A172 (cell line): ENCODE measurements around the gene PDPK1. TPM values are rescaled to one million over a fixed set of nuclear protein-coding genes. Genes with fewer than 3 reads are reported as not detected.
"Not testable (repeated sequence)": the region's sequence is repeated elsewhere in the genome, so short reads cannot be mapped to it uniquely, and the experiment has no call there.

Experiments
- DNase-seq: peaks from one replicate; pipeline ENCODE4 v3.0.0-alpha.2; 2015; ENCODE audit warnings: low spot score
- total RNA-seq: library from RNA; depleted of rRNA; stranded (reverse); fragments of >200 nt; shearing (Covaris generic); gene quantifications from 2 replicates; pipeline ENCODE4 v1.2.3, GENCODE V29; 2014; rRNA removed

PDPK1 gene
- total RNA-seq, 1 experiment from 2014 or later, result 21.1 TPM

GRCh38 chr16:2611877-2612276 lies 74.1 kb downstream of the PDPK1 start:
- DNase-seq, result not testable (repeated sequence)

DNA sequence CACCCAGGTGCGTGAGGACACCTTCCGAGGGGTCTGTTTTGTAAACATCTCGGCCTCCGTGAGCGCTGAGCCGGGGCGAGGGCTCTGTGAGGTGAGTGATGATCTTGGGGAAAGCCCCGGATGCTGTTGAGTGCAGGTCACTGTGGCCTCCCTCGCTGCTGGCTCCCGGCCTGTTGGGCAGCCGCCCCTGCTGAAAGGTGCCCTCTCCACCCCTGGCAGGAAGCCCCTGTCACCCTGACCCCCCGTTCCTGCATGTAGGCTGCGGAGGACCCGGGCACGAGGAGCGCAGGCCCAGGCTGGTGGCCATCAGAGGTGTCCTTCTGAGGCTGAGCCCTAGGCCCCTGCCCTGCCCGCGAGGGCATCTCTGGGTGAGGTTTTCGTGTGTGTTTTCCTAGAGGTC lies 75.4 kb downstream of the PDPK1 start:
- DNase-seq, result not testable (repeated sequence)

- DNase-seq, result no peak
Measured at GRCh38 chr16:2614761-2615191, 77.0 kb downstream of the PDPK1 start.

- DNase-seq, result not testable (repeated sequence)
Measured at GRCh38 chr16:2618964-2619363, 81.1 kb downstream of the PDPK1 start.

GRCh38 chr16:2619628-2620027 lies 81.8 kb downstream of the PDPK1 start:
- not testable (repeated sequence) for DNase-seq

DNA sequence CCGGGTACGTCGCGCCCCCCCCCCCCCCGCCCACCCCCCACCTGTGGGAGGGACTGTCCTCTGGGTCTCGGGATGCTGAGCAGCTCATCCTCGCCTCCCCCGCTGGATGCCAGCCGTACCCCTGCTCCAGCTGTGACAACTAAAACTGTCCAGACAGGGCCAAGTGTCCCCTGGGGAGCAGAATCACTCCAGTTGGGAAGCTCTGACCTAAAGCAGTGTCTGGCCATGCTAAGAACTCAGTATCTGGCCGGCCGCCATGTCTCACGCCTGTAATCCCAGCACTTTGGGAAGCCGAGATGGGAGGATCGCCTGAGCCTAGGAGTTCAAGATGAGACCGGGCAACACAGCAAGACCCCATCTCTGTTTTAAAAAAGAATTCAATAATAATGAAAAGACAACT lies 83.0 kb downstream of the PDPK1 start:
- not testable (repeated sequence) for DNase-seq

- DNase-seq, result not testable (repeated sequence)
Measured at GRCh38 chr16:2621395-2621794, 83.6 kb downstream of the PDPK1 start.

DNA sequence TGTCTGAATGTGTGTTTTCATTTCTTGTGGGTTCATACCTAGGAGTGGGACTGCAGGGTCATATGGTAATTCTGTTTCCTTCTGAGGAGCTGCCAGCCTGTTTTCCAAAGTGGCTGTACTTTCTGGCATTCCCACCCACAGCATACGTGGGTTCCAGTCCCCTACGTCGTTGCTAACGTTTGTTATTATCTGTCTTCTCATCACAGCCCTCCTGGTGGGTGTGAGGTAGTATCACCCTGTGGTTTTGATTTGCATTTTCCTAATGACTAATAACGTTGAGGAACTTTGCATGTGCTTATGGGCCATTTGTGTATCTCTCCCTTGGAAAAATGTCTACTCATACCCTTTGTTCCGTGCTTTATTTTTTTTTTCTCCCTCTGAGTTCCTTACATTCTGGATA lies 89.3 kb downstream of the PDPK1 start:
- not testable (repeated sequence) for DNase-seq

DNA sequence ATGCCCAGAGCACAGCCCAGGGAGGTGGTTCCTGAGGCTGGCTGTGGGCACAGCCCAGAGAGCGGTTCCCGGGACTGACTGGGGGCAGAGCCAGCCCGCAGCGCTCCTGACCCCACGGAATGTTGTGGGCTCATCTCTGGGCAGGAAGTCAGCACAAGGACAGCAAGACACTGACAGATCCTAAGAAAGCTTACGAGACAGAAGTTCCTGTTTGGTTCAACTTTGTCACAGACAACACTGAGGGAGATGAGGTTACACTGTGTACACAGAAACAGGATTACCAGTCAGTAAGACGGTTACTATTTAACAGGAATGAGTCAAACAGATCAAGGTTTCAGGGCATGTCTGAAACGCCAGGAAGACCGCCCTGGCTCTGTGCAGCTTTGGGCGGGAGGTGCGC lies 93.4 kb downstream of the PDPK1 start:
- not testable (repeated sequence) for DNase-seq

DNA sequence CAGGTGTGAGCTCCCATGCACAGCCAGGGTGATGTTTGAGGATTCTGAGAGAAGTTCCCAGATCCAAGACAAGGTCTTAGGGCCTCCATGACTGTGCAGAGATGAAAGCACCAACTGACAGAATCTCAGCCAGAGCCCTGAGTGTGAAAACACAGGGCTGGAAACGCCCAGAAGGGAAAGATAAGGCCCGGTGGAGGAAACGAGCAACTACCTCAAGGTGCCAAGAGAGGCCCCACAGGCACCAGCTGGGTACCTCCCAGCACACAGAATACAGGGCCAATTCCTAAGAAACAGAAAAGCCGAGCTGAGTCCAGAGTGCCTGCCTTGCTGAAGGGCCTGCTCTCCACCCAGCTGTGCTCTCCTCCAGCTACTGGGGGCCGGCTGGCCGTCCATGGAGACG lies 94.5 kb downstream of the PDPK1 start:
- not testable (repeated sequence) for DNase-seq

DNA sequence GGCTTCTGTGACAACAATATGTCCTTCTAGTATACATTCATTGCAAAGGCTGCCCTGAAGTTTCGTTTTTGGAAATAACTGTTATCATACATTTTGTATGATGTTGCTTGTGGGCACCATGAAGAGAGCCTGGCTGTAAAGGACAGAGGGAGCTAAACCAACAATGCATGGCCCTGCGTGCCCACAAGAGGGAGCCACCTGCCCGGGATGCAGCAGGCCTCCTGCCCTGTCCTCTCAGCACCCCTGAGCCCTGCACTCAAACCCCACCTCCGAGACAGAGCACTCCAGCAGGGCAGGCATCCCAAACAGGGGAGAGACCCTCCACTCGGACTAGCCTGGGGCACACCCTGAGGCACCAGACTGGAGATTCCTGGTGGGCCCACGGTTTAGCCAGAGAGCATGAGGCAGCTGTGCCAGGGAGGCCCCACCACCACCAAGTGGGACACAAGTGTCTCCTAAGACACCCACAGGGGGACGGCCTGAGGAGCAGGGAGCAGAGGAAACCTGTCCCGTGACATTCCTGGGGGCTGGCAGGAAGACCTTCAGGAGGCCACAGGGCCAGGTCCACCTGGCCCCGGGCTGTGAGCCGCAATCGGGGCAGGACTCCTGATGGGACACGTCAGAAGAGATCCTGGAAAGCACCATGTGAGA lies 101.4 kb downstream of the PDPK1 start:
- not testable (repeated sequence) for DNase-seq

DNA sequence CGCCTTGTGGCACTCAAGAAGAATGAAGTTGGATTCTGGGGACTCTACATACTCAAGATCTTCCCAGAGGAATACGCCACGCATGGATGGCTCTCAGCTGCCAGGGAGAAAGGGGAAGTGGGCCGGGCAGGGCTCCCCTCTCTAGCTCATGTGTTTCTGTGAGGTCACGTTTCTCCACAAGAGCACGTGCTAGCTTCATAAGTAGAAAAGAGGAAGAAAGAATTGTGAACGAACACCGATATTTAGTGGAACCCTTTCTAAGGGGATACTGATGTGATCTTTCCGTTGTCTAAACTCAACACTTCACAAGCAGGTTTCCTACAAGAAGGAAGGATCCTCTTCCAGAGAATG lies 101.9 kb downstream of the PDPK1 start:
- not testable (repeated sequence) for DNase-seq

DNA sequence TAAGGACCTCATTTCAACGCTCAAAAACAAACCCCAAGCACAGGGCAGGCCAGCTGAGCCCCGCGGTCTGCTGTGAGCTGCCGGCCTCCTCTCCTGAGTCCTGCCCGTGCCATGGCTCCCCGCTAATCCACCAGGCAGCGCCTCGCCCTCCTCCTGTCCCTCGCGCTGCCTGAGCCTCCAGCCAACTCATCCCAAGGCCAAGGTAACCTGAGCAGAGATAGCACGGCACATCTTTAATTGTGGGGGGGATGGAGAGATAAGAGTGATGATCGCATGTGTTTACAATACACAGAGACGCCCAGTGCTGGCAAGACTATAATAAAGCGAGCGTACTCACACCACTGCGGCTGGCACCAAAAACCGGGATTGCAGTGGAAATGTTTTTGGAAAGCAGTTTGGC lies 104.7 kb downstream of the PDPK1 start:
- not testable (repeated sequence) for DNase-seq

GRCh38 chr16:2644754-2645453 lies 107.1 kb downstream of the PDPK1 start:
- not testable (repeated sequence) for DNase-seq

DNA sequence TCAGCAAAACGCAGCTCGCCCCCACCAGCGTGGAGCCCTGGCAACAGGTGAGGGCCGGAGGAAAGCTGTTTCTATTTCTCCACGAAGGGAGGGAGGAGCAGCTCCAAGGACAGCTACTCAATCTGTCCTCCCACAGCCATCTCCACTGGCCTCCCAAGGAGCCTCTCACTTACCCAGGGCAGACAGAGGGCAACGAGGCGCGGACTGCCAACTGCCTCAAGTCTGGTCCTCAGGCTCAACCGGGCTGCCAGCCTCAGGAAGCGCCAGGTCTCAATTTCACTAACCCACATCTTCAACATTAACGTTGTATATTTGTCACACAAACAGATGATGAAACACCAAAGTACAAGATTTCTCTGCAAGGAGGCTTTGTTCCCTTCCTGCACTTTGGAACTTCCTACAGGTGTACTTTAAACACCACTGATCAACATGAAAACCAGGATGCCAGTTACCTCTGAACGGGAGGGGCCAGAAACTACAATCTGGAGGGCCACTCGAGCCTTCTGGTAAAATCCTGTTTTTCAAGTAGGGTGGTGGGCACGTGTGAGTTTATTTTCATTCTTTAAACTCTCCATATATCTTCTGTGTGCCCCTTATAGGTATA lies 113.5 kb downstream of the PDPK1 start:
- DNase-seq, result not testable (repeated sequence)

Other genes starting within 250 kb of the PDPK1 start
- gene ABCA3, start 197.3 kb upstream of the PDPK1 start, total RNA-seq, result 17.3 and 19.5 TPM in 2 replicates
- gene CCNF, start 108.6 kb upstream of the PDPK1 start, total RNA-seq, result 52.0 and 54.5 TPM in 2 replicates
- gene TEDC2, start 77.9 kb upstream of the PDPK1 start, total RNA-seq, result 33.2 and 48.6 TPM in 2 replicates
- gene NTN3, start 66.7 kb upstream of the PDPK1 start, total RNA-seq, result 0.12 TPM in 1 of 2 replicates, not detected in the other
- 8.6 and 18.0 TPM in 2 replicates for gene TBC1D24, start 62.9 kb upstream of the PDPK1 start, total RNA-seq
- 24.7 and 51.1 TPM in 2 replicates for gene ATP6V0C, start 24.1 kb upstream of the PDPK1 start, total RNA-seq
- gene AMDHD2, start 17.6 kb upstream of the PDPK1 start, total RNA-seq, result 71.3 and 76.8 TPM in 2 replicates
- gene CEMP1, start 6.6 kb upstream of the PDPK1 start, total RNA-seq, result not detected in 2 replicates
- gene KCTD5, start 144.5 kb downstream of the PDPK1 start, total RNA-seq, result 62.4 and 70.6 TPM in 2 replicates
- 1.4 and 2.6 TPM in 2 replicates for gene PRSS27, start 182.2 kb downstream of the PDPK1 start, total RNA-seq
- 30.0 and 49.0 TPM in 2 replicates for gene SRRM2, start 214.6 kb downstream of the PDPK1 start, total RNA-seq
- gene ELOB, start 239.3 kb downstream of the PDPK1 start, total RNA-seq, result 397 and 571 TPM in 2 replicates
- gene PRSS33, start 249.5 kb downstream of the PDPK1 start, total RNA-seq, result 0.17 and 0.36 TPM in 2 replicates